Stomach (tissue), 9 donors: ENCODE results near the gene ANTXR2. TPM values are rescaled to one million over a fixed set of nuclear protein-coding genes. Genes with fewer than 3 reads are reported as not detected.

Source experiments
- DNase-seq, 2 donors: peaks; one replicate each; pipeline versions ENCODE4 v3.0.0 to v3.0.0-alpha.2; 2013 to 2019
- H3K27ac ChIP-seq, 5 donors: fragments of 200-600 bp in 4 of 5; sonication (generic) in 4 of 5; one replicate each; pipeline ENCODE4 v1.5.1; 2013 to 2019; ENCODE audit warnings: mild to moderate bottlenecking in 1 of 5, moderate library complexity in 1 of 5
- H3K27me3 ChIP-seq, 3 donors: fragments of 200-600 bp; sonication (generic); one replicate each; pipeline ENCODE4 v1.5.1; 2017 to 2019; ENCODE audit warnings: mixed run types in 1 of 3
- H3K36me3 ChIP-seq, 4 donors: fragments of 200-600 bp; sonication (generic); 1 replicate in 3 of 4; 2 replicates in 1 of 4; pipeline ENCODE4 v1.5.1; 2016 to 2019
- H3K4me1 ChIP-seq, 4 donors: fragments of 200-600 bp; sonication (generic); one replicate each; pipeline ENCODE4 v1.5.1; 2016 to 2019
- H3K4me3 ChIP-seq, 4 donors: fragments of 200-600 bp; sonication (generic) in 3 of 4; one replicate each; pipeline ENCODE4 v1.5.1; 2016 to 2019; ENCODE audit warnings: mild to moderate bottlenecking in 1 of 4
- H3K9me3 ChIP-seq, 4 donors: fragments of 200-600 bp; sonication (generic); one replicate each; pipeline ENCODE4 v1.5.1; 2016 to 2019
- CTCF ChIP-seq, 7 experiments: fragments of 450-650 bp in 4 of 7; fragments of 200-600 bp in 3 of 7; sonication (generic) in 3 of 7; IDR thresholded peaks; one replicate each; pipeline ENCODE4 v1.5.1; 2016 to 2019; ENCODE audit warnings: antibody characterized with exemption in 7 of 7, control low read depth in 2 of 7, mild to moderate bottlenecking in 1 of 7
- EP300 ChIP-seq: sonication (generic); formaldehyde crosslinking; IDR thresholded peaks from one replicate; pipeline ENCODE4 v1.6.1; 2017; ENCODE audit warnings: antibody characterized with exemption
- POLR2A ChIP-seq, 4 donors: fragments of 450-650 bp; IDR thresholded peaks; one replicate each; pipeline ENCODE4 v1.6.1; 2016; ENCODE audit warnings: antibody characterized with exemption in 4 of 4, control low read depth in 2 of 4, mild to moderate bottlenecking in 1 of 4, moderate library complexity in 1 of 4
- POLR2AphosphoS5 ChIP-seq, 3 donors: sonication (generic); formaldehyde crosslinking; IDR thresholded peaks; one replicate each; pipeline ENCODE4 v1.6.1; 2016; ENCODE audit warnings: antibody characterized with exemption in 3 of 3
- WGBS, 5 donors: extraction: QIAGEN DNeasy Blood & Tissue Kit in 3 of 5; methylation state at CpG; one replicate each; pipeline versions ENCODE4 v1.1.5 to v1.1.7; 2013 to 2018; 5-methylcytosine and 5-hydroxymethylcytosine counted together
- intact Hi-C: fragments of 100-400 bp; cut with DNase I; formaldehyde crosslinking; loops from one replicate; pipeline ENCODE4 v1.15.1; 2023; ENCODE audit warnings: low total_unique reads
- polyA plus RNA-seq, 3 donors: library from polyadenylated mRNA; stranded (reverse); fragments of 200-250 nt; gene quantifications; one replicate each; pipeline ENCODE4 v1.2.3, GENCODE V29; 2013
- total RNA-seq, 5 donors: library from RNA; depleted of rRNA; stranded (reverse); fragments of >200 nt; gene quantifications; one replicate each; pipeline versions ENCODE4 v1.1.0 to v1.2.3, GENCODE V29; 2014 to 2016
- donor health status: healthy with polysubstance abuse.
- donor health status: Bipolar disorder and iron deficiency.
- donor health status: healthy.

The ANTXR2 gene
- total and polyA plus RNA-seq, 8 donors: 8.3 to 116 (median 36.1) TPM

DNA sequence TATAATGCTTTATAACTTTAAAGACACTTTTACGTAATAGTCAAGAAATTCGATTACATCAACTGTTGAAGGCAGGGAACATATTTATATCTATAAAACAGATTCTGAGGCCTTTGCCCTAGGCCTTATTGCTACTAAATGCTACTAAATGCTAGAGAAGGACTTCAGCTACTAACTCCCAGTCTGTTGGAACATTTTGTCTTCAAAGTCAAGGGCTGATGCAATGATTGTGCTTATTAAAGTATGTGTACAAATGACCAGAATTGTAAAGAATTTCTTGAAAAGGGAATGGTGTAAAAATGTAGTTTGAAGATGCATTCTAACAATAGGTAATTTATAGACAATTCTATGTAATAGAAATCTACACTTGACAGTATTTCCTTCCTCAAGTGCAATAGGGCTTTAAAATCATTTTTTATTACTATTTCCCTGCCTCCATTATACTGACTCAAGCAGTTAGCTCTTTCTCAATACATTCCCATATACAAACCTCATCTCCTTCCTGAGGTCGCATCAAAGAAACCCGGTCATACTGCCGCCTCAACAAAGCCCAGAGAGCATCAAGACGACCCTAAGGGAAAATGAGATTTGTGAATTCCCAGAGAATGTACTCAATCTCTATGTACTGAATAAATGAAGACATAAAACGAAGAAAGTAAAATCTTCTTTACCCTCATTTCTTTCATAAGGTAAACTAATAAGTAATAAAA, 95.7 kb downstream of the ANTXR2 start:
- TF ChIP-seq POLR2AphosphoS5 (IDR thresholded peaks at IDR 0.05) (no peak), EP300 (no peak), POLR2A (IDR thresholded peaks at IDR 0.05) (no peak), CTCF (IDR thresholded peaks at IDR 0.05) (no peak)
- 94 to 97% (median 95%) methylated on average over 7 of the region's 7 CpGs for WGBS, 5 donors
- Histone ChIP-seq H3K27ac (no peak overlapping the region), H3K9me3 (no peaks in the 10 kb centered on the region), H3K4me3 (no peak overlapping the region), H3K4me1 (no peaks in the 10 kb centered on the region), H3K36me3 (peaks cover 4 to 48% (median 34%) of the 10 kb centered on the region in 4 donors), H3K27me3 (no peaks in the 10 kb centered on the region)
- DNase-seq: no peak
- intact Hi-C loops: no loop called here

DNA sequence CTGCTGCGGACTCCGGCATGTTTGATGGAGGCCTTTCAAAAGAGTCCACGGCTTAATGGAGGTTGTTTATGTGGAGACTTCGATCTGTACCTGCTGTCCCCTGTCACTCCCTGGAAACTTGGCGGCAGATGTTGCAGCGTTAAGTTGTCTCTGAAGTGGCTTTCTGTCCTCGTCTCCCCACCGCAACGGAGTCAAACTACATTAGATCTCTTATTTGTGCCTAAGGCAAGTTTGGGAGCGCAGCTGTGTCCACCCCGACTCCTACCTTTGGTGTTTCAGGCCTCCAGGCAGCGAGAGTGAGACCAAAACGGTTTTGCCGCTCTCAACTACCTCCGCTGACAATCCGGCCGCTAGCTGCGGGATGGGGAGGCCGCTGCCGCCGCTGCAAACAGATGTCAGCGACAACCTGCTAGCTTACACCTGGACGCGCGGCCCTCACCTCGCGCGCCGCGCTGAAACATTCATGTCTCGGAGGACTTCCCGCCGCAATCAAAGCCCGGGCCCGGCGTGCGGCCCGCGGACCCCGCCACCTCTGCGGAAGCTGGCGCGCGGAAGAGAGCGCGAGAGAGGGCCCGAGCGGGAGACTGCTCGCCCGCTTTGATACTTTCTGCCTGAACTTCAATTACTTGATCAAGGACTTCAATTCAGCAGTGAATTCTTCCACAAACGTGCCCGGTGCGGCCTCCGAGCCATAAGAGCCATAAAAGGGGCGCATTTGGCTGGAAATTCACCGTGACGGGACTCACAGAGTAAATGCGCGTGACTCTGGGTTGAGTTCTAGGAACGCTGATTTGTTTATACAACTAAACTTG, 108.4 kb downstream of the ANTXR2 start:
- Histone ChIP-seq H3K4me3 (peak overlapping the region; percentile 11 to 32 (median 22)), H3K27me3 (no peaks in the 10 kb centered on the region), H3K36me3 (peaks cover 0 to 26% (median 14%) of the 10 kb centered on the region in 4 donors), H3K9me3 (peaks cover 0 to 7% (median 3%) of the 10 kb centered on the region in 4 donors), H3K4me1 (no peaks in the 10 kb centered on the region), H3K27ac (peak overlapping the region in 3 of 5 donors; percentile 19 to 54 (median 51))
- 37 to 71% (median 51%) methylated on average over 59 to 60 of the region's 60 CpGs for WGBS, 5 donors
- intact Hi-C loops: no loop called here
- peak in 1 of 2 donors; percentile 66 for DNase-seq
- no peak for TF ChIP-seq EP300
- TF ChIP-seq POLR2AphosphoS5 (IDR thresholded peaks at IDR 0.05): no peak
- no peak for TF ChIP-seq CTCF (IDR thresholded peaks at IDR 0.05)
- TF ChIP-seq POLR2A (IDR thresholded peaks at IDR 0.05): no peak

GRCh38 chr4:79964020-79964399, 109.0 kb downstream of the ANTXR2 start:
- Histone ChIP-seq H3K4me3 (no peak overlapping the region), H3K36me3 (peaks cover 0 to 26% (median 14%) of the 10 kb centered on the region in 4 donors), H3K27ac (peak overlapping the region in 1 of 5 donors; percentile 51), H3K9me3 (peaks cover 0 to 7% (median 3%) of the 10 kb centered on the region in 4 donors), H3K27me3 (no peaks in the 10 kb centered on the region), H3K4me1 (no peaks in the 10 kb centered on the region)
- DNase-seq: peak in 1 of 2 donors; percentile 7
- 83 to 88% (median 86%) methylated on average over 8 of the region's 8 CpGs for whole genome bisulfite sequencing, 5 donors
- no peak for TF ChIP-seq EP300
- no peak for TF ChIP-seq POLR2AphosphoS5 (IDR thresholded peaks at IDR 0.05)
- TF ChIP-seq POLR2A (IDR thresholded peaks at IDR 0.05): no peak
- no peak for TF ChIP-seq CTCF (IDR thresholded peaks at IDR 0.05)
- intact Hi-C loops: no loop called here

- Histone ChIP-seq H3K9me3 (peaks cover 0 to 3% (median 1%) of the 10 kb centered on the region in 4 donors), H3K4me1 (peaks cover 0 to 10% (median 5%) of the 10 kb centered on the region in 4 donors), H3K4me3 (no peak overlapping the region), H3K27me3 (no peaks in the 10 kb centered on the region), H3K36me3 (peaks cover 0 to 15% (median 11%) of the 10 kb centered on the region in 4 donors), H3K27ac (no peak overlapping the region)
- no peak for TF ChIP-seq POLR2A (IDR thresholded peaks at IDR 0.05)
- no peak for TF ChIP-seq CTCF (IDR thresholded peaks at IDR 0.05)
- no peak for TF ChIP-seq EP300
- WGBS, 5 donors: 86 to 93% (median 88%) methylated on average over 7 of the region's 7 CpGs
- no peak for DNase-seq
- intact Hi-C loops: no loop called here
Observed at GRCh38 chr4:79959652-79960051, 113.4 kb downstream of the ANTXR2 start.
